Measurements from ENCODE around the gene WDR33. TPM values are rescaled to one million over a fixed set of nuclear protein-coding genes. Genes with fewer than 3 reads are reported as not detected.

WDR33 gene
- total and polyA plus RNA-seq, 9 of the 15 experiments (the other 6 are each of a cell fraction or from before 2014, with no cell fraction given) = 24.2 to 57.4 (median 38.4) TPM

DNA sequence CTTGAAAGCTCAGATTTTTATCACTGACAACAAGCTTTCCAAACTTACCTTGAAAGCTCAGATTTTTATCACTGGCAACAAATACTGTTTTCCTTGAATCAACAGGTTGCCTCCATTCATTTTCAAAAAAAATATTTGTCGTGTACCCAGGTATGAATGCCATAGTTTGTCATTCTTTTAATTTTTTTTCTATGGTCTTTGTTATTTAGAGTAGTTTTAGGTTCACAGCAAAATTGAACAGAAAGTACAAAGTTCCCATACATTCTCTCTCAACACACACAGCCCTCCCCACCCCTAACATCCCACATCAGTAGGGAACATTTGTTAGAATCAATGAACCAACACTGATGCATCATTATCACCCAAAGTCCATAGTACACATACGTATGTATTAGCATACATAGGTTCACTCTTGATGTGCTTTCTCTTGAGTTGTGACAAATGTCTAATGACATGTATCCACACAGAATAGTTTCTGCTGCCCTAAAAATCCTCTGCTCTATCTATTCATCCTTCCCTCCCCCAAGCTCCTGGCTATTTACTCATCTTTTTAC lies 25.9 kb downstream of the WDR33 start (continued):
- TF ChIP-seq, protein P1, sequence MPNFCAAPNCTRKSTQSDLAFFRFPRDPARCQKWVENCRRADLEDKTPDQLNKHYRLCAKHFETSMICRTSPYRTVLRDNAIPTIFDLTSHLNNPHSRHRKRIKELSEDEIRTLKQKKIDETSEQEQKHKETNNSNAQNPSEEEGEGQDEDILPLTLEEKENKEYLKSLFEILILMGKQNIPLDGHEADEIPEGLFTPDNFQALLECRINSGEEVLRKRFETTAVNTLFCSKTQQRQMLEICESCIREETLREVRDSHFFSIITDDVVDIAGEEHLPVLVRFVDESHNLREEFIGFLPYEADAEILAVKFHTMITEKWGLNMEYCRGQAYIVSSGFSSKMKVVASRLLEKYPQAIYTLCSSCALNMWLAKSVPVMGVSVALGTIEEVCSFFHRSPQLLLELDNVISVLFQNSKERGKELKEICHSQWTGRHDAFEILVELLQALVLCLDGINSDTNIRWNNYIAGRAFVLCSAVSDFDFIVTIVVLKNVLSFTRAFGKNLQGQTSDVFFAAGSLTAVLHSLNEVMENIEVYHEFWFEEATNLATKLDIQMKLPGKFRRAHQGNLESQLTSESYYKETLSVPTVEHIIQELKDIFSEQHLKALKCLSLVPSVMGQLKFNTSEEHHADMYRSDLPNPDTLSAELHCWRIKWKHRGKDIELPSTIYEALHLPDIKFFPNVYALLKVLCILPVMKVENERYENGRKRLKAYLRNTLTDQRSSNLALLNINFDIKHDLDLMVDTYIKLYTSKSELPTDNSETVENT (CRISPR knock-in tag; IDR thresholded peaks at IDR 0.05) = no peak
- TF ChIP-seq, protein P2, sequence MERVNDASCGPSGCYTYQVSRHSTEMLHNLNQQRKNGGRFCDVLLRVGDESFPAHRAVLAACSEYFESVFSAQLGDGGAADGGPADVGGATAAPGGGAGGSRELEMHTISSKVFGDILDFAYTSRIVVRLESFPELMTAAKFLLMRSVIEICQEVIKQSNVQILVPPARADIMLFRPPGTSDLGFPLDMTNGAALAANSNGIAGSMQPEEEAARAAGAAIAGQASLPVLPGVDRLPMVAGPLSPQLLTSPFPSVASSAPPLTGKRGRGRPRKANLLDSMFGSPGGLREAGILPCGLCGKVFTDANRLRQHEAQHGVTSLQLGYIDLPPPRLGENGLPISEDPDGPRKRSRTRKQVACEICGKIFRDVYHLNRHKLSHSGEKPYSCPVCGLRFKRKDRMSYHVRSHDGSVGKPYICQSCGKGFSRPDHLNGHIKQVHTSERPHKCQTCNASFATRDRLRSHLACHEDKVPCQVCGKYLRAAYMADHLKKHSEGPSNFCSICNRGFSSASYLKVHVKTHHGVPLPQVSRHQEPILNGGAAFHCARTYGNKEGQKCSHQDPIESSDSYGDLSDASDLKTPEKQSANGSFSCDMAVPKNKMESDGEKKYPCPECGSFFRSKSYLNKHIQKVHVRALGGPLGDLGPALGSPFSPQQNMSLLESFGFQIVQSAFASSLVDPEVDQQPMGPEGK (CRISPR knock-in tag; IDR thresholded peaks at IDR 0.05; ENCODE audit: borderline replicate concordance) = no peak

DNA sequence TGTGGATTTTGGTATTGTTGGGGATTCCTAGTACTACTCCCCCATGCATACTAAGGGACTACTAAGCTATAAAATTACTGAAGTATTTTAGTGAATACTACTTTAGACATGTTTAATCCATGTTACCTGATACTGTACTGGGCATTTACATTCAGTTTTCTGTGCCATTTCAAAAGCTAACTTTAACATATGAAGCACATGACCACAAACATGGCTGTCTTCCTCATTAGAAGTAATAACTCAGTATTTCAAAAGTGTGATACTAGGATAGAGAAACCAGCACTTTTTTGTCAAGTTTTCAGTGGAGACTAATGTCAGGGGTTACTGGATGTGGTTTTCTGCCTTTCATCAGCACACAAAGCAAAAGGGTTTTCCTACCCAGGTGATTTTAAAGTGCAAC lies 27.9 kb downstream of the WDR33 start:
- Histone ChIP-seq H3K27me3 (ENCODE audit: control insufficient read depth in 2 of 2, insufficient read depth in 2 of 2, low read length in 2 of 2) (no peaks in the 10 kb centered on the region), H3K9ac (ENCODE audit: insufficient read depth in 1 of 2, low read depth in 2 of 2, low read length in 2 of 2) (no peak overlapping the region), H3K4me3 (no peak overlapping the region), H3K4me2 (ENCODE audit: insufficient read depth, low read length) (no peak overlapping the region), H3K4me1 (replicated peaks in 1 of 2; ENCODE audit: control insufficient read depth in 2 of 2, insufficient read depth in 2 of 2, low read length in 2 of 2) (peaks cover 0 to 4% of the 10 kb centered on the region in 2 experiments; a peak in 1 of 5 replicates), H3K79me2 (ENCODE audit: control insufficient read depth, insufficient read depth, low read length) (peaks cover 75% of the 10 kb centered on the region), H3K9me3 (replicated peaks; ENCODE audit: control insufficient read depth, insufficient read depth, low read depth, low read length) (no peaks in the 10 kb centered on the region), H3K27ac (ENCODE audit: extremely low read depth, low read depth, low read length) (no peak overlapping the region), H2AFZ (ENCODE audit: low read depth, low read length) (no peak overlapping the region), H3K36me3 (ENCODE audit: control insufficient read depth, insufficient read depth, low read length) (peaks cover 30% of the 10 kb centered on the region; the same call in 2 of the 3 replicates), H3K9me1 (ENCODE audit: control insufficient read depth, insufficient read depth, low read length) (no peaks in the 10 kb centered on the region), H4K20me1 (replicated peaks; ENCODE audit: control insufficient read depth, insufficient read depth, low read length) (no peaks in the 10 kb centered on the region; the same call in 1 of the 2 replicates)
- TF ChIP-seq RAD51 (IDR thresholded peaks at IDR 0.05; ENCODE audit: borderline replicate concordance, low read depth) (no peak), NFYB (IDR thresholded peaks at IDR 0.05; ENCODE audit: extremely low read depth, insufficient read length) (no peak), RFX5 (IDR thresholded peaks at IDR 0.05; ENCODE audit: low read depth, low read length) (no peak), FOXJ3 (CRISPR knock-in tag; IDR thresholded peaks at IDR 0.05) (no peak), ZNF551 (CRISPR knock-in tag; IDR thresholded peaks at IDR 0.05) (no peak), ZNF274 (IDR thresholded peaks at IDR 0.05; ENCODE audit: borderline replicate concordance, low read depth, low read length) (no peak)
- TF ChIP-seq, protein P3, sequence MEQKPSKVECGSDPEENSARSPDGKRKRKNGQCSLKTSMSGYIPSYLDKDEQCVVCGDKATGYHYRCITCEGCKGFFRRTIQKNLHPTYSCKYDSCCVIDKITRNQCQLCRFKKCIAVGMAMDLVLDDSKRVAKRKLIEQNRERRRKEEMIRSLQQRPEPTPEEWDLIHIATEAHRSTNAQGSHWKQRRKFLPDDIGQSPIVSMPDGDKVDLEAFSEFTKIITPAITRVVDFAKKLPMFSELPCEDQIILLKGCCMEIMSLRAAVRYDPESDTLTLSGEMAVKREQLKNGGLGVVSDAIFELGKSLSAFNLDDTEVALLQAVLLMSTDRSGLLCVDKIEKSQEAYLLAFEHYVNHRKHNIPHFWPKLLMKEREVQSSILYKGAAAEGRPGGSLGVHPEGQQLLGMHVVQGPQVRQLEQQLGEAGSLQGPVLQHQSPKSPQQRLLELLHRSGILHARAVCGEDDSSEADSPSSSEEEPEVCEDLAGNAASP (IDR thresholded peaks at IDR 0.05) = no peak
- TF ChIP-seq, protein P4, sequence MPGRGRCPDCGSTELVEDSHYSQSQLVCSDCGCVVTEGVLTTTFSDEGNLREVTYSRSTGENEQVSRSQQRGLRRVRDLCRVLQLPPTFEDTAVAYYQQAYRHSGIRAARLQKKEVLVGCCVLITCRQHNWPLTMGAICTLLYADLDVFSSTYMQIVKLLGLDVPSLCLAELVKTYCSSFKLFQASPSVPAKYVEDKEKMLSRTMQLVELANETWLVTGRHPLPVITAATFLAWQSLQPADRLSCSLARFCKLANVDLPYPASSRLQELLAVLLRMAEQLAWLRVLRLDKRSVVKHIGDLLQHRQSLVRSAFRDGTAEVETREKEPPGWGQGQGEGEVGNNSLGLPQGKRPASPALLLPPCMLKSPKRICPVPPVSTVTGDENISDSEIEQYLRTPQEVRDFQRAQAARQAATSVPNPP (IDR thresholded peaks at IDR 0.05; ENCODE audit: borderline replicate concordance, insufficient read depth, insufficient read length) = no peak
- intact Hi-C loops (cut with micrococcal nuclease) = no loop called here
- no peak; the same call in 2 of the 3 replicates for ATAC-seq
- ChIA-PET CTCF (ENCODE audit: low intra/inter-chr PET ratio) (no interaction called here), POLR2A (interaction anchor here (0.5 to 1.1 kb wide), 2 partner anchors 13 to 14 kb away, joined by 3 to 4 read pairs; no protein-coding TSS in a partner anchor)
- BruUV-seq (replicated peaks) = no TSS peak
- in situ Hi-C loops (cut with MboI) = no loop called here
- DNase-seq (ENCODE audit: extremely low read depth in 1 of 4, low spot score in 3 of 4) = no peak
- no peak for FAIRE-seq
